K562 (cell line): ENCODE results near the gene SLC35G3. TPM values are rescaled to one million over a fixed set of nuclear protein-coding genes. Genes with fewer than 3 reads are reported as not detected.

ENCODE experiments used
- ARID4B ChIP-seq: sonication (generic); formaldehyde crosslinking; IDR thresholded peaks from 2 replicates; pipeline ENCODE4 v1.8.0; 2022; ENCODE audit warnings: mild to moderate bottlenecking, missing genetic modification reagents
- KDM5B ChIP-seq: fragments of 200-600 bp; sonication (generic); IDR thresholded peaks from 2 replicates; pipeline ENCODE4 v1.6.1; 2012; ENCODE audit warnings: low read depth, mild to moderate bottlenecking, moderate library complexity, low read length, control low read depth, inconsistent platforms; ENCODE audit not compliant: insufficient replicate concordance
- PBX2 ChIP-seq, 2 experiments: IDR thresholded peaks in 1 of 2; conservative IDR thresholded peaks in 1 of 2; 2 replicates each; pipeline ENCODE4 v1.6.1; 2016; ENCODE audit warnings: low read depth in 2 of 2, mild to moderate bottlenecking in 1 of 2, missing compliant biosample characterization in 1 of 2, missing genetic modification characterization in 1 of 2, moderate library complexity in 1 of 2
- SNRNP70 ChIP-seq: fragments of 200-400 bp; formaldehyde crosslinking; optimal IDR thresholded peaks from 2 replicates; pipeline ENCODE3; 2017; ENCODE audit warnings: low read depth, low read length
- ZBTB8A ChIP-seq: fragments of 450-650 bp; IDR thresholded peaks from 2 replicates; pipeline ENCODE4 v1.6.1; 2018; ENCODE audit warnings: mild to moderate bottlenecking, moderate library complexity; ENCODE audit not compliant: partially characterized antibody
- ZNF146 ChIP-seq: IDR thresholded peaks from one replicate; pipeline ENCODE4 v1.6.1; 2018; ENCODE audit warnings: missing compliant biosample characterization; ENCODE audit not compliant: unreplicated experiment
- ZNF224 ChIP-seq: sonication (generic); formaldehyde crosslinking; IDR thresholded peaks from 2 replicates; pipeline ENCODE4 v1.8.0; 2022; ENCODE audit warnings: mild to moderate bottlenecking, missing genetic modification reagents
- ZNF311 ChIP-seq: fragments of 250-450 bp; sonication (Bioruptor Pico); IDR thresholded peaks from 2 replicates; pipeline ENCODE4 v1.4.0; 2020; ENCODE audit warnings: mild to moderate bottlenecking, moderate library complexity
- polyA plus RNA-seq, 8 experiments: library from polyadenylated mRNA; depleted of rRNA in 4 of 8; stranded (reverse) in 5 of 8; unstranded in 3 of 8; fragments of >200 nt; fragmentation: Nextera tagmentation in 2 of 8; fragmentation: Illumina TruSeq in 1 of 8; extraction: Ambion mirVana in 2 of 8; extraction: Trizol in 1 of 8; gene quantifications; 2 replicates each; pipeline versions ENCODE4 v1.2.1 to v1.2.3, GENCODE V29; 2011 to 2014; ENCODE audit warnings: inconsistent platforms in 1 of 8, missing spikeins in 1 of 8
- total RNA-seq, 7 experiments: library from RNA; depleted of rRNA in 6 of 7; stranded (reverse); fragments of >200 nt in 6 of 7; fragmentation: Illumina TruSeq in 2 of 7; extraction: Trizol in 2 of 7; gene quantifications; 2 replicates each; pipeline versions ENCODE4 v1.2.1 to v1.2.3, GENCODE V29; 2011 to 2021; ENCODE audit warnings: low replicate concordance in 1 of 7
- TF ChIP-seq, protein P1 (sequence below), 2 experiments: fragments of 250-450 bp in 1 of 2; fragments of 450-650 bp in 1 of 2; sonication (Bioruptor Pico) in 1 of 2; IDR thresholded peaks; 2 replicates each; pipeline versions ENCODE4 v1.6.1 to v1.8.0; 2016 to 2021; ENCODE audit warnings: mild to moderate bottlenecking in 2 of 2, moderate library complexity in 2 of 2, missing compliant biosample characterization in 1 of 2, missing genetic modification characterization in 1 of 2
- TF ChIP-seq, protein P2 (sequence below), 3 experiments: fragments of 200-800 bp in 1 of 3; fragments of 250-450 bp in 1 of 3; fragments of 450-650 bp in 1 of 3; sonication (Bioruptor Pico) in 1 of 3; sonication (Bioruptor generic) in 1 of 3; formaldehyde crosslinking in 1 of 3; IDR thresholded peaks; 2 replicates each; pipeline versions ENCODE4 v1.6.1 to v1.8.0; 2016 to 2022; ENCODE audit warnings: mild to moderate bottlenecking in 2 of 3, missing genetic modification characterization in 2 of 3, missing compliant biosample characterization in 1 of 3, moderate library complexity in 1 of 3
- TF ChIP-seq, protein P3 (sequence below), 2 experiments: fragments of 450-650 bp; conservative IDR thresholded peaks; 2 replicates each; pipeline ENCODE4 v1.6.1; 2017; ENCODE audit warnings: mild to moderate bottlenecking in 2 of 2, moderate library complexity in 2 of 2

SLC35G3 gene
- total and polyA plus RNA-seq, 9 of the 15 experiments (the other 6 are each of a cell fraction or from before 2014, with no cell fraction given) = not detected

GRCh38 chr17:35242805-35243560 is 48.8 kb upstream of the SLC35G3 start, which contains the start of gene SLFN5 (continued):
- TF ChIP-seq, protein P1, sequence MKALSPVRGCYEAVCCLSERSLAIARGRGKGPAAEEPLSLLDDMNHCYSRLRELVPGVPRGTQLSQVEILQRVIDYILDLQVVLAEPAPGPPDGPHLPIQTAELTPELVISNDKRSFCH (CRISPR knock-in tag; IDR thresholded peaks at IDR 0.05) = no peak
- TF ChIP-seq, protein P1 (tag; IDR thresholded peaks at IDR 0.05) = no peak
- TF ChIP-seq, protein P2, sequence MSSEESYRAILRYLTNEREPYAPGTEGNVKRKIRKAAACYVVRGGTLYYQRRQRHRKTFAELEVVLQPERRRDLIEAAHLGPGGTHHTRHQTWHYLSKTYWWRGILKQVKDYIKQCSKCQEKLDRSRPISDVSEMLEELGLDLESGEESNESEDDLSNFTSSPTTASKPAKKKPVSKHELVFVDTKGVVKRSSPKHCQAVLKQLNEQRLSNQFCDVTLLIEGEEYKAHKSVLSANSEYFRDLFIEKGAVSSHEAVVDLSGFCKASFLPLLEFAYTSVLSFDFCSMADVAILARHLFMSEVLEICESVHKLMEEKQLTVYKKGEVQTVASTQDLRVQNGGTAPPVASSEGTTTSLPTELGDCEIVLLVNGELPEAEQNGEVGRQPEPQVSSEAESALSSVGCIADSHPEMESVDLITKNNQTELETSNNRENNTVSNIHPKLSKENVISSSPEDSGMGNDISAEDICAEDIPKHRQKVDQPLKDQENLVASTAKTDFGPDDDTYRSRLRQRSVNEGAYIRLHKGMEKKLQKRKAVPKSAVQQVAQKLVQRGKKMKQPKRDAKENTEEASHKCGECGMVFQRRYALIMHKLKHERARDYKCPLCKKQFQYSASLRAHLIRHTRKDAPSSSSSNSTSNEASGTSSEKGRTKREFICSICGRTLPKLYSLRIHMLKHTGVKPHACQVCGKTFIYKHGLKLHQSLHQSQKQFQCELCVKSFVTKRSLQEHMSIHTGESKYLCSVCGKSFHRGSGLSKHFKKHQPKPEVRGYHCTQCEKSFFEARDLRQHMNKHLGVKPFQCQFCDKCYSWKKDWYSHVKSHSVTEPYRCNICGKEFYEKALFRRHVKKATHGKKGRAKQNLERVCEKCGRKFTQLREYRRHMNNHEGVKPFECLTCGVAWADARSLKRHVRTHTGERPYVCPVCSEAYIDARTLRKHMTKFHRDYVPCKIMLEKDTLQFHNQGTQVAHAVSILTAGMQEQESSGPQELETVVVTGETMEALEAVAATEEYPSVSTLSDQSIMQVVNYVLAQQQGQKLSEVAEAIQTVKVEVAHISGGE (CRISPR knock-in tag; IDR thresholded peaks at IDR 0.05) = no peak
- TF ChIP-seq PBX2 (CRISPR knock-in tag; IDR thresholded peaks at IDR 0.05; ENCODE audit: low read depth) (peak; percentile 71), PBX2 (tag; conservative IDR thresholded peaks at IDR 0.05; ENCODE audit: low read depth) (peak; percentile 94), SNRNP70 (no peak), KDM5B (no peak), ZBTB8A (no peak), ARID4B (CRISPR knock-in tag) (no peak), ZNF224 (CRISPR knock-in tag) (no peak), ZNF146 (CRISPR knock-in tag) (no peak), ZNF311 (CRISPR knock-in tag) (no peak)
- TF ChIP-seq, protein P3, sequence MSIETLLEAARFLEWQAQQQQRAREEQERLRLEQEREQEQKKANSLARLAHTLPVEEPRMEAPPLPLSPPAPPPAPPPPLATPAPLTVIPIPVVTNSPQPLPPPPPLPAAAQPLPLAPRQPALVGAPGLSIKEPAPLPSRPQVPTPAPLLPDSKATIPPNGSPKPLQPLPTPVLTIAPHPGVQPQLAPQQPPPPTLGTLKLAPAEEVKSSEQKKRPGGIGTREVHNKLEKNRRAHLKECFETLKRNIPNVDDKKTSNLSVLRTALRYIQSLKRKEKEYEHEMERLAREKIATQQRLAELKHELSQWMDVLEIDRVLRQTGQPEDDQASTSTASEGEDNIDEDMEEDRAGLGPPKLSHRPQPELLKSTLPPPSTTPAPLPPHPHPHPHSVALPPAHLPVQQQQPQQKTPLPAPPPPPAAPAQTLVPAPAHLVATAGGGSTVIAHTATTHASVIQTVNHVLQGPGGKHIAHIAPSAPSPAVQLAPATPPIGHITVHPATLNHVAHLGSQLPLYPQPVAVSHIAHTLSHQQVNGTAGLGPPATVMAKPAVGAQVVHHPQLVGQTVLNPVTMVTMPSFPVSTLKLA (conservative IDR thresholded peaks at IDR 0.05) = no peak
